ENCODE measurements around the gene CMTM5.

The CMTM5 gene

DNA sequence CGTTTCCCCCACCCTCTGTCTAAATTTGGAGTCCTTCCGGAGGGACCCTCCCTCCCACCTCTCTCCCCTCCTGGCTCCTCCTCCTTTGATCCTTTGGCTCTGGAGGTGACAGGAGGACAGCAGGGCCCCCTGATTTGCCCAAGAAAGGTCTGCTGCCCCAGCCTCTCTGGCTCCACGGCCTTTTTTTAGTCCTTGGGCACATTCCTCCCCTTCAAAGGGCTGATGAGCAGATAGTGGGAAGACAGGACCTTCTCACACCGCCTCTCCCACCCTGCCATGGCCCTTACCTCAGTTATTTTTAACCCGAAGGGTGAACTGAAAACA is 31.4 kb downstream of the CMTM5 start:
- H3K9ac ChIP-seq (ENCODE audit: low read depth, low read length) = no peak overlapping the region
- TF ChIP-seq EZH2 (IDR thresholded peaks at IDR 0.05; ENCODE audit: borderline replicate concordance, low read depth, low read length, severe bottlenecking) = no peak
- TF ChIP-seq CTCF (IDR thresholded peaks at IDR 0.05; ENCODE audit: borderline replicate concordance, extremely low read depth, low read length, poor library complexity, severe bottlenecking) = no peak
- no peak overlapping the region for H3K27ac ChIP-seq (ENCODE audit: low read length)
- H3K27me3 ChIP-seq (ENCODE audit: insufficient read depth, low read length, poor library complexity) = peaks cover 33% of the 10 kb centered on the region
- H4K20me1 ChIP-seq (ENCODE audit: insufficient read depth, low read length) = no peaks in the 10 kb centered on the region; the same call in none of the 2 replicates
- no peak overlapping the region for H2AFZ ChIP-seq (ENCODE audit: low read depth, low read length)
- no peaks in the 10 kb centered on the region for H3K9me3 ChIP-seq (ENCODE audit: insufficient read depth, low read length, severe bottlenecking)
- H3K4me3 ChIP-seq (ENCODE audit: low read depth in 1 of 2, low read length in 2 of 2) = no peak overlapping the region
- no peaks in the 10 kb centered on the region for H3K4me1 ChIP-seq (ENCODE audit: insufficient read depth, low read length)
- no peak overlapping the region for H3K4me2 ChIP-seq (ENCODE audit: insufficient read depth, low read length)
- H3K36me3 ChIP-seq (ENCODE audit: insufficient read depth, low read length) = no peaks in the 10 kb centered on the region
- DNase-seq (no peak), ATAC-seq (ENCODE audit: insufficient read depth, low read depth) (no peak)
- no peaks in the 10 kb centered on the region for H3K79me2 ChIP-seq (ENCODE audit: insufficient read depth, low read length)

DNA sequence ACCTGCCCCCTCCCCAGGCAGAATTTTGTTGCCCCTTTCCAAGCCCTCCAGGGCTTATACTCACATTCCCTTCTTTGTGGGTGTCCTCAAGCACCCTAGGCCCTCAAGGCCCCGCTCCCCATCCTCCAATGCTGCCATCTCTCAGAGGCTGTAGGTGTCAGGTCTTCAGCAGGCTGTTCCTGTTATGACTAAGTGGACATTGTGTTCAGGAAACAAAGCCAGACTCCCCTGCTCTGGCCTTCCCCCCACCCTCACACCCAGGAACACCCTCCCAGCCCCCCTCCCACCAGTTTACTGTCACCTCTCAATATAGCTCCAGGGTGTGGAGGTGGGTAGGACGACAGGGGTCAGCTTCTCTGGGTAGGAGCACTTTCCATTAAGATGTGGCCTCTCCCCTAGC is 32.6 kb downstream of the CMTM5 start:
- Histone ChIP-seq H2AFZ (ENCODE audit: low read depth, low read length) (no peak overlapping the region), H3K9ac (ENCODE audit: low read depth, low read length) (no peak overlapping the region), H3K4me3 (ENCODE audit: low read depth in 1 of 2, low read length in 2 of 2) (no peak overlapping the region), H3K9me3 (ENCODE audit: insufficient read depth, low read length, severe bottlenecking) (no peaks in the 10 kb centered on the region), H3K27ac (ENCODE audit: low read length) (no peak overlapping the region), H3K4me2 (ENCODE audit: insufficient read depth, low read length) (no peak overlapping the region), H3K79me2 (ENCODE audit: insufficient read depth, low read length) (no peaks in the 10 kb centered on the region), H3K36me3 (ENCODE audit: insufficient read depth, low read length) (no peaks in the 10 kb centered on the region), H3K4me1 (ENCODE audit: insufficient read depth, low read length) (no peaks in the 10 kb centered on the region), H3K27me3 (ENCODE audit: insufficient read depth, low read length, poor library complexity) (peaks cover 21% of the 10 kb centered on the region), H4K20me1 (ENCODE audit: insufficient read depth, low read length) (no peaks in the 10 kb centered on the region; the same call in 1 of the 2 replicates)
- no peak for TF ChIP-seq CTCF (IDR thresholded peaks at IDR 0.05; ENCODE audit: borderline replicate concordance, extremely low read depth, low read length, poor library complexity, severe bottlenecking)
- TF ChIP-seq EZH2 (IDR thresholded peaks at IDR 0.05; ENCODE audit: borderline replicate concordance, low read depth, low read length, severe bottlenecking) = no peak
- DNase-seq = no peak
- no peak for ATAC-seq (ENCODE audit: insufficient read depth, low read depth)

GRCh38 chr14:23409966-23410635 is 33.3 kb downstream of the CMTM5 start:
- H3K9ac ChIP-seq (ENCODE audit: low read depth, low read length) = no peak overlapping the region
- no peak overlapping the region for H3K27ac ChIP-seq (ENCODE audit: low read length)
- no peaks in the 10 kb centered on the region for H3K4me1 ChIP-seq (ENCODE audit: insufficient read depth, low read length)
- H3K36me3 ChIP-seq (ENCODE audit: insufficient read depth, low read length) = no peaks in the 10 kb centered on the region
- H3K27me3 ChIP-seq (ENCODE audit: insufficient read depth, low read length, poor library complexity) = peaks cover 18% of the 10 kb centered on the region
- H4K20me1 ChIP-seq (ENCODE audit: insufficient read depth, low read length) = no peaks in the 10 kb centered on the region; the same call in 1 of the 2 replicates
- no peak overlapping the region for H2AFZ ChIP-seq (ENCODE audit: low read depth, low read length)
- DNase-seq (no peak), ATAC-seq (ENCODE audit: insufficient read depth, low read depth) (no peak)
- H3K9me3 ChIP-seq (ENCODE audit: insufficient read depth, low read length, severe bottlenecking) = no peaks in the 10 kb centered on the region
- TF ChIP-seq EZH2 (IDR thresholded peaks at IDR 0.05; ENCODE audit: borderline replicate concordance, low read depth, low read length, severe bottlenecking) (no peak), CTCF (IDR thresholded peaks at IDR 0.05; ENCODE audit: borderline replicate concordance, extremely low read depth, low read length, poor library complexity, severe bottlenecking) (no peak)
- H3K4me3 ChIP-seq (ENCODE audit: low read depth in 1 of 2, low read length in 2 of 2) = no peak overlapping the region
- H3K4me2 ChIP-seq (ENCODE audit: insufficient read depth, low read length) = no peak overlapping the region
- H3K79me2 ChIP-seq (ENCODE audit: insufficient read depth, low read length) = no peaks in the 10 kb centered on the region

All from DND-41 (cell line).